Gastrocnemius medialis (tissue), 4 donors: ENCODE measurements around the gene OR52N4.

Source experiments
- CTCF ChIP-seq, 5 experiments: fragments of 450-650 bp in 3 of 5; fragments of 200-600 bp in 2 of 5; sonication (generic) in 2 of 5; IDR thresholded peaks in 4 of 5; conservative IDR thresholded peaks in 1 of 5; 1 replicate in 4 of 5; 2 replicates in 1 of 5; pipeline ENCODE4 v1.5.1; 2016 to 2019; ENCODE audit warnings: antibody characterized with exemption in 5 of 5, mild to moderate bottlenecking in 3 of 5, moderate library complexity in 3 of 5
- POLR2A ChIP-seq, 2 donors: fragments of 450-650 bp; IDR thresholded peaks; one replicate each; pipeline ENCODE4 v1.6.1; 2017; ENCODE audit warnings: antibody characterized with exemption in 2 of 2, mild to moderate bottlenecking in 2 of 2, moderate library complexity in 2 of 2

- TF ChIP-seq CTCF (IDR thresholded peaks at IDR 0.05 in 4 of 5, conservative IDR thresholded peaks at IDR 0.05 in 1 of 5), result no peak
- no peak for TF ChIP-seq POLR2A (IDR thresholded peaks at IDR 0.05)
These were observed 7.4 kb upstream of the OR52N4 start for GRCh38 chr11:5746614-5747013.
